ENCODE measurements around the gene OR10AD1. TPM values are rescaled to one million over a fixed set of nuclear protein-coding genes. Genes with fewer than 3 reads are reported as not detected.

Gene OR10AD1
- total RNA-seq, 1 donor from 2014 or later: not detected

GRCh38 chr12:48182631-48183030, 20.5 kb downstream of the OR10AD1 start:
- Mint-ChIP-seq H3K9me3 (no peaks in the 10 kb centered on the region), H3K4me1 (peaks cover 33% of the 10 kb centered on the region), H3K27ac (peak overlapping the region; percentile 50), H3K36me3 (no peaks in the 10 kb centered on the region), H3K4me3 (peak overlapping the region; percentile 91), H3K27me3 (ENCODE audit: insufficient read depth, low read depth) (peaks cover 14% of the 10 kb centered on the region)
- TF ChIP-seq, protein P1, sequence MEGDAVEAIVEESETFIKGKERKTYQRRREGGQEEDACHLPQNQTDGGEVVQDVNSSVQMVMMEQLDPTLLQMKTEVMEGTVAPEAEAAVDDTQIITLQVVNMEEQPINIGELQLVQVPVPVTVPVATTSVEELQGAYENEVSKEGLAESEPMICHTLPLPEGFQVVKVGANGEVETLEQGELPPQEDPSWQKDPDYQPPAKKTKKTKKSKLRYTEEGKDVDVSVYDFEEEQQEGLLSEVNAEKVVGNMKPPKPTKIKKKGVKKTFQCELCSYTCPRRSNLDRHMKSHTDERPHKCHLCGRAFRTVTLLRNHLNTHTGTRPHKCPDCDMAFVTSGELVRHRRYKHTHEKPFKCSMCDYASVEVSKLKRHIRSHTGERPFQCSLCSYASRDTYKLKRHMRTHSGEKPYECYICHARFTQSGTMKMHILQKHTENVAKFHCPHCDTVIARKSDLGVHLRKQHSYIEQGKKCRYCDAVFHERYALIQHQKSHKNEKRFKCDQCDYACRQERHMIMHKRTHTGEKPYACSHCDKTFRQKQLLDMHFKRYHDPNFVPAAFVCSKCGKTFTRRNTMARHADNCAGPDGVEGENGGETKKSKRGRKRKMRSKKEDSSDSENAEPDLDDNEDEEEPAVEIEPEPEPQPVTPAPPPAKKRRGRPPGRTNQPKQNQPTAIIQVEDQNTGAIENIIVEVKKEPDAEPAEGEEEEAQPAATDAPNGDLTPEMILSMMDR (IDR thresholded peaks at IDR 0.05): no peak
- no peak for TF ChIP-seq EZH2phosphoT487 (IDR thresholded peaks at IDR 0.05)
- no peak for TF ChIP-seq EZH2 (IDR thresholded peaks at IDR 0.05)
- Histone ChIP-seq H3K4me2 (peak overlapping the region; percentile 79), H3K9ac (no peak overlapping the region), H3K36me3 (no peaks in the 10 kb centered on the region), H3K4me1 (peaks cover 24% of the 10 kb centered on the region), H3F3A (ENCODE audit: low read depth) (peaks cover 30% of the 10 kb centered on the region), H4K20me1 (ENCODE audit: low read depth) (no peaks in the 10 kb centered on the region), H3K79me2 (ENCODE audit: low read depth) (no peaks in the 10 kb centered on the region), H3K9me3 (ENCODE audit: low read depth) (no peaks in the 10 kb centered on the region), H3K27ac (no peak overlapping the region), H2AFZ (replicated peaks) (peak overlapping the region; percentile 93), H3K27me3 (peaks cover 71% of the 10 kb centered on the region), H3K4me3 (peak overlapping the region; percentile 76)
- no peak for DNase-seq (ENCODE audit: low spot score)

DNA sequence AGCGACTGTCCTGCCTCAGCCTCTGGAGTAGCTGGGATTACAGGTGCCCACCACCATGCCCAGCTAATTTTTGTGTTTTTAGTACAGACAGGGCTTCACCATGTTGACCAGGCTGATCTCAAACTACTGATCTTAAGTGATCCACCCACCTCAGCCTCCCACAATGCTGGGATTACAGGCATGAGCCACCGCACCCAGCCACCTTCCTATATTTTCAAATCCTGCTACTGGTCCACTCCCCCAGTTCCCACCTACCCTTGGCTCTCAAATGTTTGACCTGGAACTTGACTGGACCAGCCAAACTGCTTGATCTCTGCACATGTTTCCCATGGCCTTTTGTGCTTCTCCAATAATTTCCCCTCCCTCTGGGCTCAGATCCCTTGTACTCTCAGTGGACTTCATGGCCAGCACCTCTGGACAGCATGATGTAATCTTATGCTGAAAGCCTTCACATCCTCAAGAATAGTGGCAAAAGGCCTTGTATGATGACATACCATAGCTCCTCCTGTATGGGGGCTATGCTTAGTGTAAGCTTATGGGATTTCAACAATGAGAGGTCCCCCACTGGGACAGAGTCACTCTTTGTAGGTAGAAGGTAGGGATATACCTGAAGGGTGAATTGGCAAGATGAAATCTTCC, 22.1 kb downstream of the OR10AD1 start:
- Histone ChIP-seq H3K27me3 (peaks cover 63% of the 10 kb centered on the region), H4K20me1 (ENCODE audit: low read depth) (no peaks in the 10 kb centered on the region), H3K79me2 (ENCODE audit: low read depth) (no peaks in the 10 kb centered on the region), H3K4me3 (no peak overlapping the region), H3F3A (ENCODE audit: low read depth) (peaks cover 29% of the 10 kb centered on the region), H3K9me3 (ENCODE audit: low read depth) (no peaks in the 10 kb centered on the region), H3K36me3 (no peaks in the 10 kb centered on the region), H3K27ac (no peak overlapping the region), H3K9ac (no peak overlapping the region), H3K4me1 (peaks cover 40% of the 10 kb centered on the region), H3K4me2 (no peak overlapping the region), H2AFZ (replicated peaks) (no peak overlapping the region)
- TF ChIP-seq EZH2phosphoT487 (IDR thresholded peaks at IDR 0.05) (no peak), EZH2 (IDR thresholded peaks at IDR 0.05) (no peak)
- TF ChIP-seq, protein P1 (IDR thresholded peaks at IDR 0.05): no peak
- Mint-ChIP-seq H3K4me3 (peak overlapping the region; percentile 2), H3K27me3 (ENCODE audit: insufficient read depth, low read depth) (peaks cover 9% of the 10 kb centered on the region), H3K9me3 (no peaks in the 10 kb centered on the region), H3K36me3 (no peaks in the 10 kb centered on the region), H3K27ac (no peak overlapping the region), H3K4me1 (peaks cover 42% of the 10 kb centered on the region)
- DNase-seq (ENCODE audit: low spot score): no peak

DNA sequence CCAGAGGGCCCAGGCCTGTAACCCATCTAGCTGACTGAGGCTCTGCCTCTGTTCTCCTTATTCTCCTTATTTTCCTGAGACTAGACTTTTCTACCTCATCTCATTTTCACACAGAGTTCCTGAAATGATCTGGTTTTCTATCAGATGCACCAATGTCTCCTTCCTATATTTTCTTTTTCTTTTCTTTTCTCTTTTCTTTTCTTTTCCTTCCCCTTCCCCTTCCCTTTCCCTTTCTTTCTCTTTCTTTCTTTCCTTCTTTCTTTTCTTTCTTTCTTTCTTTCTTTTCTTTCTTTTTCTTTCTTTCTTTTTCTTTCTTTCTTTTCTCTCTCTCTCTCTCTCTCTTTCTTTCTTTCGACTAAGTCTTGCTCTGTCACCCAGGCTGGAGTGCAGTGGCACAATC, 22.7 kb downstream of the OR10AD1 start:
- Histone ChIP-seq H3K79me2 (ENCODE audit: low read depth) (no peaks in the 10 kb centered on the region), H3K9me3 (ENCODE audit: low read depth) (no peaks in the 10 kb centered on the region), H3K36me3 (no peaks in the 10 kb centered on the region), H4K20me1 (ENCODE audit: low read depth) (no peaks in the 10 kb centered on the region), H3F3A (ENCODE audit: low read depth) (peaks cover 26% of the 10 kb centered on the region), H3K27ac (no peak overlapping the region), H3K27me3 (peaks cover 57% of the 10 kb centered on the region), H3K9ac (no peak overlapping the region), H3K4me1 (peaks cover 41% of the 10 kb centered on the region), H3K4me2 (no peak overlapping the region), H3K4me3 (no peak overlapping the region), H2AFZ (replicated peaks) (no peak overlapping the region)
- TF ChIP-seq EZH2 (IDR thresholded peaks at IDR 0.05) (no peak), EZH2phosphoT487 (IDR thresholded peaks at IDR 0.05) (no peak)
- TF ChIP-seq, protein P1 (IDR thresholded peaks at IDR 0.05): no peak
- H3K27me3 Mint-ChIP-seq (ENCODE audit: insufficient read depth, low read depth): peaks cover 8% of the 10 kb centered on the region
- no peak overlapping the region for H3K4me3 Mint-ChIP-seq
- DNase-seq (ENCODE audit: low spot score): no peak
- no peaks in the 10 kb centered on the region for H3K9me3 Mint-ChIP-seq
- H3K4me1 Mint-ChIP-seq: peaks cover 42% of the 10 kb centered on the region
- H3K36me3 Mint-ChIP-seq: no peaks in the 10 kb centered on the region
- H3K27ac Mint-ChIP-seq: no peak overlapping the region

All from neural progenitor cell (in vitro differentiated cells).